Glutamatergic neuron (in vitro differentiated cells): ENCODE measurements around the gene ZNF407. TPM values are rescaled to one million over a fixed set of nuclear protein-coding genes. Genes with fewer than 3 reads are reported as not detected.

ENCODE experiments used
- DNase-seq: peaks from one replicate; pipeline ENCODE4 v3.0.0; 2022
- H3K27ac Mint-ChIP-seq: one replicate; pipeline ENCODE4 v1.8.0; 2020; ENCODE audit warnings: mild to moderate bottlenecking, mixed read lengths, inconsistent platforms; ENCODE audit not compliant: unreplicated experiment
- H3K27me3 Mint-ChIP-seq: one replicate; pipeline ENCODE4 v1.8.0; 2020; ENCODE audit warnings: mild to moderate bottlenecking, moderate library complexity, mixed read lengths, inconsistent platforms; ENCODE audit not compliant: unreplicated experiment
- H3K36me3 Mint-ChIP-seq: one replicate; pipeline ENCODE4 v1.8.0; 2020; ENCODE audit warnings: mild to moderate bottlenecking, mixed read lengths, inconsistent platforms; ENCODE audit not compliant: unreplicated experiment
- H3K4me1 Mint-ChIP-seq: one replicate; pipeline ENCODE4 v1.8.0; 2020; ENCODE audit warnings: mild to moderate bottlenecking, low read depth, mixed read lengths, inconsistent platforms; ENCODE audit not compliant: unreplicated experiment
- H3K4me3 Mint-ChIP-seq: one replicate; pipeline ENCODE4 v1.8.0; 2020; ENCODE audit warnings: mild to moderate bottlenecking, mixed read lengths, inconsistent platforms; ENCODE audit not compliant: unreplicated experiment
- H3K9me3 Mint-ChIP-seq: one replicate; pipeline ENCODE4 v1.8.0; 2020; ENCODE audit warnings: mild to moderate bottlenecking, moderate library complexity, mixed read lengths, inconsistent platforms; ENCODE audit not compliant: unreplicated experiment
- total RNA-seq: library from RNA; stranded (reverse); fragmentation: NEBNext Ultra II Directional; extraction: Animal tissue kit (Norgen Biotek cat#: 25700); gene quantifications from one replicate; pipeline ENCODE4 v1.2.1, GENCODE V29; 2021; ENCODE audit not compliant: unreplicated experiment
- TF ChIP-seq, protein P1 (sequence below): fragments of 200-600 bp; sonication (generic); IDR thresholded peaks from one replicate; pipeline ENCODE4 v1.5.0; 2021; ENCODE audit not compliant: partially characterized antibody, unreplicated experiment

The ZNF407 gene
- total RNA-seq, 1 donor from 2014 or later = 15.8 TPM

DNA sequence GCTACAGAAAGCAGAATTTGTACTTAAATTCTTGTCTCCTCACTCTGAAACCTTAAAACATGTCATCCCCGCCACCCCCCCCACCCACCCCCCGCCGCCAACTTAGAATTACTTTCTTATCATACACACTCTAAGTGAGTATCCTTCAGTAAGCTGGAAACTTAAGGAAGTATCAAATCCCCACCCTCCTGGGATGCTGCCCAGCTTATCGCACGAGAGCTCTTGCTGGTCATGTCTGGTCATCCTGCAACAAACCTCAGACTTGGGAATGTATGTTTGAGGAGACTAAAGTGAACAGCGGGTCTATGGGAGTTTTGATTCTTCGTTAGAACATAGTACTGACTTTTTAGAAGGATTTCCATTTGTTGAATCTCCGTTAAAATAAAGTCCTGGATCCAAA is 408.0 kb downstream of the ZNF407 start:
- no peaks in the 10 kb centered on the region for H3K27me3 Mint-ChIP-seq
- no peaks in the 10 kb centered on the region for H3K36me3 Mint-ChIP-seq
- H3K4me1 Mint-ChIP-seq = peaks cover 28% of the 10 kb centered on the region
- no peak for DNase-seq
- H3K4me3 Mint-ChIP-seq = no peak overlapping the region
- H3K27ac Mint-ChIP-seq = no peak overlapping the region
- peaks cover 8% of the 10 kb centered on the region for H3K9me3 Mint-ChIP-seq
- TF ChIP-seq, protein P1, sequence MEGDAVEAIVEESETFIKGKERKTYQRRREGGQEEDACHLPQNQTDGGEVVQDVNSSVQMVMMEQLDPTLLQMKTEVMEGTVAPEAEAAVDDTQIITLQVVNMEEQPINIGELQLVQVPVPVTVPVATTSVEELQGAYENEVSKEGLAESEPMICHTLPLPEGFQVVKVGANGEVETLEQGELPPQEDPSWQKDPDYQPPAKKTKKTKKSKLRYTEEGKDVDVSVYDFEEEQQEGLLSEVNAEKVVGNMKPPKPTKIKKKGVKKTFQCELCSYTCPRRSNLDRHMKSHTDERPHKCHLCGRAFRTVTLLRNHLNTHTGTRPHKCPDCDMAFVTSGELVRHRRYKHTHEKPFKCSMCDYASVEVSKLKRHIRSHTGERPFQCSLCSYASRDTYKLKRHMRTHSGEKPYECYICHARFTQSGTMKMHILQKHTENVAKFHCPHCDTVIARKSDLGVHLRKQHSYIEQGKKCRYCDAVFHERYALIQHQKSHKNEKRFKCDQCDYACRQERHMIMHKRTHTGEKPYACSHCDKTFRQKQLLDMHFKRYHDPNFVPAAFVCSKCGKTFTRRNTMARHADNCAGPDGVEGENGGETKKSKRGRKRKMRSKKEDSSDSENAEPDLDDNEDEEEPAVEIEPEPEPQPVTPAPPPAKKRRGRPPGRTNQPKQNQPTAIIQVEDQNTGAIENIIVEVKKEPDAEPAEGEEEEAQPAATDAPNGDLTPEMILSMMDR = no peak

DNA sequence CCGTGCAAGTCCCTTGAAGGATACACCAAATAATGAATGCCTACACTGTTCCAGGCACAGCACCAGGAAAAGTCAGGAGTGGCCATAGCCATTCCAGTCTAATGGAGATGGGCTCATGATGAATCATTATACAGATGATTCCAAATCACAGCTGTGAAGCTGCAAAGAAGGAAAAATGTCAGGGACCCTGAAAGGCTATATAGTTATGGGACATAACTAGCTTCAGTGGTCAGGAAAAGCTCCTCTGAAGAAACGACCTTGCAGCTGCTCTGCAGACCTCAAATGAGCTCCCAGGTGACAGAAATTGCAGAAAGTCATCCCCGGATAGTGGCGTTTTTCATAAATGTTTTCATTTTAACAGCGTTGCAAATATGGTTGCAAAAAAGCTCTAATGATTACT is 410.5 kb downstream of the ZNF407 start:
- H3K4me1 Mint-ChIP-seq = peaks cover 21% of the 10 kb centered on the region
- TF ChIP-seq, protein P1 = no peak
- peaks cover 5% of the 10 kb centered on the region for H3K9me3 Mint-ChIP-seq
- H3K4me3 Mint-ChIP-seq = no peak overlapping the region
- no peaks in the 10 kb centered on the region for H3K36me3 Mint-ChIP-seq
- H3K27ac Mint-ChIP-seq = no peak overlapping the region
- no peaks in the 10 kb centered on the region for H3K27me3 Mint-ChIP-seq
- DNase-seq = no peak

DNA sequence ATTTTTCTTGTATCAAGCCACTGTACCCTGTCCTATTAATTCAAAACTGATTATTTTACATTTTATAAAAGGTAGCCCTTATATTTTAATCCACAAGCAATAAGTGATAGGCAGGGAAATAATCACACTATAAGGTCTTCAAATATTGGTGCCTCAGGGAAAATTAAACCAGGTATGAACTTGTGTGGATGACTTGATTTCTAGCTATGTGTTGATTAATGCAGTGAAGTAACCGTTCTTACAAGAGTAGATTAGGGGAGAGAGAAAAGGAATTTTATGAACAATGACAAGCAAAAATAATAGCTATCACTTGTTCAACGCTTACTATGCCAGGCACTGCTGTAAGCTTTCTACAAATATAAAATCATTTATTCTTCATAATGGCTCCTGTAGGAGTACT is 411.6 kb downstream of the ZNF407 start:
- H3K9me3 Mint-ChIP-seq = peaks cover 2% of the 10 kb centered on the region
- no peak overlapping the region for H3K4me3 Mint-ChIP-seq
- no peaks in the 10 kb centered on the region for H3K36me3 Mint-ChIP-seq
- TF ChIP-seq, protein P1 = no peak
- DNase-seq = no peak
- no peaks in the 10 kb centered on the region for H3K27me3 Mint-ChIP-seq
- H3K27ac Mint-ChIP-seq = no peak overlapping the region
- H3K4me1 Mint-ChIP-seq = peaks cover 10% of the 10 kb centered on the region

DNA sequence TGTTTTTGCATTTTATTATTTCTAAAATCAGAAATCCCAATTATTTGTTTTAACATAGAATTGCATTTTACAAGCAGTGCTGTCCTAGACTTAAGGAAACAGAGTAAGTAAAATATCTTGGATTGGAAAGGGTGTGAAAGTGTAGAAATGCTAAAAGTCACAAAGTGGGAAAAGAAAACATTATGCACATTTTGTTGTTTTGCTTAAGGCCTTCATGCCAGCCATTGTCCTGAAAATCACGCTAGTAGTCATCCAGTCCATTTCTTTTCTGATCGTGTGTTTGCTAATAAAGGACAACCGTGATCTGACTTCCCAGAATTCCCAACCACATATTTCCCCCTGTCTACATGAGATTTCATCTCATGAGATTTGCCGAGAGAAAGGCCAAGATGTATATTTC is 412.2 kb downstream of the ZNF407 start:
- no peaks in the 10 kb centered on the region for H3K27me3 Mint-ChIP-seq
- no peak for DNase-seq
- no peaks in the 10 kb centered on the region for H3K36me3 Mint-ChIP-seq
- H3K27ac Mint-ChIP-seq = no peak overlapping the region
- TF ChIP-seq, protein P1 = no peak
- H3K4me1 Mint-ChIP-seq = peaks cover 5% of the 10 kb centered on the region
- peaks cover 2% of the 10 kb centered on the region for H3K9me3 Mint-ChIP-seq
- H3K4me3 Mint-ChIP-seq = no peak overlapping the region

DNA sequence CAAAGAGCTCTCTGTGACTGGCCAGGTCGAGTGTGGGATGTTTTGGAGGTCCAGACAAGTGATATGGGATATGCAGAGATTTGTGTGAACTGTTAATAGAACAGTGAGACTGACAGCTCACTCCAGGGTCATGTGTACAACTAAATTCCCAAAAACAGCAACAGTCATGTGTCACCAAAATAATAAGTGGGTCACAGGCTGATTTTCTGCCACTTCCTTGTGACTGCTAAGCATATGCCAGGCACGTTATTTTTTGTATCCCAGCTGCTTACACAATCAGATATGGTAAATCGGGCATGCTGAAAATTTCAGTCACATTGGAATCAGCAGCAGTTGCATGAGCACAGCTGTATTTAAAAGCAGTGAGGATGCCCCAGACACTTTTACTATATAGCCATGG is 412.6 kb downstream of the ZNF407 start:
- DNase-seq = no peak
- Mint-ChIP-seq H3K36me3 (no peaks in the 10 kb centered on the region), H3K27ac (no peak overlapping the region), H3K9me3 (peaks cover 2% of the 10 kb centered on the region), H3K4me3 (no peak overlapping the region), H3K27me3 (no peaks in the 10 kb centered on the region), H3K4me1 (peaks cover 4% of the 10 kb centered on the region)
- TF ChIP-seq, protein P1 = no peak
